ENCODE data around the gene MYBPC3. TPM values are rescaled to one million over a fixed set of nuclear protein-coding genes. Genes with fewer than 3 reads are reported as not detected.

The MYBPC3 gene
- total RNA-seq, 4 donors from 2014 or later, result 0.12 to 0.13 TPM; not detected in 2

DNA sequence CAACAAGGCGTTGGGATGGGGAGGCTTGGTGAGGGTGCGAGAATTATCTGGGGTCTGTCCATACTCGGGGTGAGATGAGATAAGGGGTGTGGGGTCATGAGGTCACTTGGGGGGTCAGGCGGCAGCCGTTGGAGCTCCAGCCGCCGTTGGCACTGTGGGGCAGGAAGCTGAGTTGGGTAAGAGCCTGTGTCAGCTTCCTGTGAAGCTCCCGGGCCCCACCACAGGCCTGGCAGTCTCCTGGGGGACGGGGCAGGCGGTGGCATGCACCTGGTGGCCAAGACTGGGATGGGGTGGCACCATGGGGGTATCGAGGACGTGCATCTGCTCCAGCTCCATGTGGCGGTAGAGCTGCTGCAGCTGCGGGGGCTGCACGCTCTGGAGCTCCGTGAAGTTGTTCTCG, 7.1 kb upstream of the MYBPC3 start:
- no peak for ATAC-seq
- Histone ChIP-seq H3K4me1 (peaks cover 0 to 30% (median 0%) of the 10 kb centered on the region in 3 donors), H3K9me3 (no peaks in the 10 kb centered on the region), H3K4me3 (no peak overlapping the region), H3K36me3 (no peaks in the 10 kb centered on the region), H3K27ac (no peak overlapping the region), H3K27me3 (no peaks in the 10 kb centered on the region)
- TF ChIP-seq, protein P1, sequence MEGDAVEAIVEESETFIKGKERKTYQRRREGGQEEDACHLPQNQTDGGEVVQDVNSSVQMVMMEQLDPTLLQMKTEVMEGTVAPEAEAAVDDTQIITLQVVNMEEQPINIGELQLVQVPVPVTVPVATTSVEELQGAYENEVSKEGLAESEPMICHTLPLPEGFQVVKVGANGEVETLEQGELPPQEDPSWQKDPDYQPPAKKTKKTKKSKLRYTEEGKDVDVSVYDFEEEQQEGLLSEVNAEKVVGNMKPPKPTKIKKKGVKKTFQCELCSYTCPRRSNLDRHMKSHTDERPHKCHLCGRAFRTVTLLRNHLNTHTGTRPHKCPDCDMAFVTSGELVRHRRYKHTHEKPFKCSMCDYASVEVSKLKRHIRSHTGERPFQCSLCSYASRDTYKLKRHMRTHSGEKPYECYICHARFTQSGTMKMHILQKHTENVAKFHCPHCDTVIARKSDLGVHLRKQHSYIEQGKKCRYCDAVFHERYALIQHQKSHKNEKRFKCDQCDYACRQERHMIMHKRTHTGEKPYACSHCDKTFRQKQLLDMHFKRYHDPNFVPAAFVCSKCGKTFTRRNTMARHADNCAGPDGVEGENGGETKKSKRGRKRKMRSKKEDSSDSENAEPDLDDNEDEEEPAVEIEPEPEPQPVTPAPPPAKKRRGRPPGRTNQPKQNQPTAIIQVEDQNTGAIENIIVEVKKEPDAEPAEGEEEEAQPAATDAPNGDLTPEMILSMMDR (IDR thresholded peaks at IDR 0.05), result no peak
- no peak for TF ChIP-seq POLR2AphosphoS5 (IDR thresholded peaks at IDR 0.05)
- TF ChIP-seq EP300 (IDR thresholded peaks at IDR 0.05), result no peak
- TF ChIP-seq POLR2A (IDR thresholded peaks at IDR 0.05), result no peak
- WGBS, 2 donors (ENCODE audit: low coverage in 1 of 2), result 73 to 85% methylated on average over 3 to 12 of the region's 17 CpGs

DNA sequence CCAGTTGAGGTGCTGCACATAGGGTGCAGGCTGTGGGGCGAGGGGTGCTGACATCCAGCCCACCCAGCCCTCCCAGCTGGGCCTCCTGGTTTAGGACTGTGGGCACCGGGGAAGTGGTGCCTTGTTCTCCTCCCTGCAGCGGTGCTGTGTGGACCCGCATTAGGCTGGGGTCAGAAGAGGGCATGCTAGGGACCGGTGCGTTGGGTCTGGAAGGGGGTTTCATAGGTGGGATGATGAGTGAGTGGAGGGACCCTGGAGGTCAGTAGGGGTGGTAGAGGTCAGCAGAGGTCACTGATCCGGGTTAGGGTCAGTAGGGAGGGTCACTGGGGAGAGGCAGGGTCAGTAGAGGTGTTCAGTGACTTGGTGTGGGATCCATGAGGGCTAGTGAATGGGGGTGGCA, 6.7 kb upstream of the MYBPC3 start:
- H3K36me3 ChIP-seq, result no peaks in the 10 kb centered on the region
- no peak overlapping the region for H3K4me3 ChIP-seq
- TF ChIP-seq EP300 (IDR thresholded peaks at IDR 0.05) (no peak), POLR2A (IDR thresholded peaks at IDR 0.05) (no peak), POLR2AphosphoS5 (IDR thresholded peaks at IDR 0.05) (no peak)
- TF ChIP-seq, protein P1 (IDR thresholded peaks at IDR 0.05), result no peak
- no peak overlapping the region for H3K27ac ChIP-seq
- H3K4me1 ChIP-seq, result peaks cover 0 to 32% (median 0%) of the 10 kb centered on the region in 3 donors
- no peaks in the 10 kb centered on the region for H3K9me3 ChIP-seq
- no peak for ATAC-seq
- H3K27me3 ChIP-seq, result no peaks in the 10 kb centered on the region
- 78% methylated on average over 6 of the region's 7 CpGs; no CpG with 5 or more reads in 1 of the 2 donors for WGBS, 2 donors (ENCODE audit: low coverage in 1 of 2)

DNA sequence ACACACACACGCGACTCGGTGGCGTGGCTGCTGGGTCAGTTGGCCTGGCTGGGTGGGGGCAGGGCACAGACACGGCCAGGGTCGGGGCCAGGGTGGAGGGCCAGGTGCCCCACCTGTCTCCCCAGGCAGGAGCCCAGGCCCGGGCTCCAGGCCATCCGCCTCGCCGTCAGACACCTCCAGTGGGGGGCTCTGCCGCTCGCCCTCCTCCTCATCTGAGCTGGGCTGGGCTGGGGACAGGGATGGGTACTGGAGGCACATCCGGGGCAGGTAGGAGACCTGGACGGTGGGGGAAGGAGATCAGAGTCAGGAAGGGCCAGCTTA, 6.2 kb upstream of the MYBPC3 start:
- WGBS, 2 donors (ENCODE audit: low coverage in 1 of 2), result 33% methylated on average over 1 of the region's 14 CpGs; no CpG with 5 or more reads in 1 of the 2 donors
- no peak for ATAC-seq
- H3K4me1 ChIP-seq, result peaks cover 0 to 32% (median 0%) of the 10 kb centered on the region in 3 donors
- TF ChIP-seq, protein P1 (IDR thresholded peaks at IDR 0.05), result no peak
- TF ChIP-seq EP300 (IDR thresholded peaks at IDR 0.05) (no peak), POLR2A (IDR thresholded peaks at IDR 0.05) (no peak), POLR2AphosphoS5 (IDR thresholded peaks at IDR 0.05) (no peak)
- no peak overlapping the region for H3K27ac ChIP-seq
- no peaks in the 10 kb centered on the region for H3K36me3 ChIP-seq
- no peaks in the 10 kb centered on the region for H3K9me3 ChIP-seq
- no peaks in the 10 kb centered on the region for H3K27me3 ChIP-seq
- no peak overlapping the region for H3K4me3 ChIP-seq

DNA sequence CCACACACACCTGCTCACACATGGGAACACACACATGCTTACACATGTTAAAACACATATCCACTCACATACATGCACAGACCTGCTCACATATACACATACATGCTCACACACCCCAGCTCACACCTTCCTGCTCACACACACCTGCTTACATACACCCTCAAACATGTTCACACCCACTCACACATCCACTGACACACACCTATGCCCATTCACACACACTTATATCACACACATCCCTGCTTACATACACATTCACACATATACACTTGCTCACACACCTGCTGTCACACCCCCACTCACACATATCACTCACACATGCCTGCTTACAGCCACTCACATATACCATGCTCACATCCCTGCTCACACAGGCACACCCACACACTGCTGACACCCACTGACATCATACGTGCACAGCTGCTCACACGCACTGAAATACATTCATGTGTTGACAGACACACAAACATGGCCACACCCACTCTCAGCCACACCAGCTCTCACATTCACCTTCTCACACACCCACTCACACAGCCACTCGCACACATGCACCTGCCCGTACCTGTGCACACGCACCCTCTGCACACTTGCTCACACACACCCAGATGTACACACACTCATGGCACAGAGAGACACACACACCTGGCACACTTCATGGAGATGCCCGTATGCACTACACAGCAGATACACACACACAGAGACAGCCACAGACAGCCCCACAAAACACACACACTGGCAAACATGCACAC, 5.7 kb upstream of the MYBPC3 start:
- peaks cover 0 to 32% (median 0%) of the 10 kb centered on the region in 3 donors for H3K4me1 ChIP-seq
- no peaks in the 10 kb centered on the region for H3K36me3 ChIP-seq
- ATAC-seq, result no peak
- H3K4me3 ChIP-seq, result no peak overlapping the region
- no peaks in the 10 kb centered on the region for H3K27me3 ChIP-seq
- TF ChIP-seq POLR2AphosphoS5 (IDR thresholded peaks at IDR 0.05) (no peak), POLR2A (IDR thresholded peaks at IDR 0.05) (no peak), EP300 (IDR thresholded peaks at IDR 0.05) (no peak)
- TF ChIP-seq, protein P1 (IDR thresholded peaks at IDR 0.05), result no peak
- no peaks in the 10 kb centered on the region for H3K9me3 ChIP-seq
- 59 to 82% methylated on average over 2 to 4 of the region's 6 CpGs for WGBS, 2 donors (ENCODE audit: low coverage in 1 of 2)
- H3K27ac ChIP-seq, result no peak overlapping the region

DNA sequence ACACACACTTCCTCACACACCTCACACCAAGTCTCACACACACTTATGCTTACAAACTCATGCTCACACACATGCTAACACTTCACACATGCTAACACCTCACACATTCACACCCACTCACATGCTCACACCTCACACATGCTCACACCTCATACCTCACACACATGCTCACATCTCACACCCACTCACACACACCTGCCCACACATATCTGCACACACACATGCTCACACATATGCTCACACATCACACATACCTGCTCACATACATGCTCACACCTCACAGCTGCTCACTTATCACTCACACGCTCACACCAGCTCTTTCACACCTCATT, 4.5 kb upstream of the MYBPC3 start:
- TF ChIP-seq POLR2AphosphoS5 (IDR thresholded peaks at IDR 0.05), result no peak
- TF ChIP-seq, protein P1 (IDR thresholded peaks at IDR 0.05), result no peak
- TF ChIP-seq EP300 (IDR thresholded peaks at IDR 0.05), result no peak
- no peak for TF ChIP-seq POLR2A (IDR thresholded peaks at IDR 0.05)
- Histone ChIP-seq H3K4me3 (no peak overlapping the region), H3K27ac (no peak overlapping the region), H3K36me3 (no peaks in the 10 kb centered on the region), H3K4me1 (peaks cover 0 to 32% (median 0%) of the 10 kb centered on the region in 3 donors), H3K27me3 (no peaks in the 10 kb centered on the region), H3K9me3 (no peaks in the 10 kb centered on the region)
- ATAC-seq, result no peak
- 86 to 88% methylated on average over 1 of the region's 1 CpG for WGBS, 2 donors (ENCODE audit: low coverage in 1 of 2)
